HG03097 (cell line): ENCODE data around the gene EXOC6.
"Not testable (repeated sequence)": the region's sequence is repeated elsewhere in the genome, so short reads cannot be mapped to it uniquely, and the experiment has no call there.

Experiments used
- ATAC-seq: cut with Tn5 transposase; IDR thresholded peaks from one replicate; pipeline ENCODE4 v1.9.1; 2021; ENCODE audit not compliant: unreplicated experiment, low FRiP score

The EXOC6 gene

DNA sequence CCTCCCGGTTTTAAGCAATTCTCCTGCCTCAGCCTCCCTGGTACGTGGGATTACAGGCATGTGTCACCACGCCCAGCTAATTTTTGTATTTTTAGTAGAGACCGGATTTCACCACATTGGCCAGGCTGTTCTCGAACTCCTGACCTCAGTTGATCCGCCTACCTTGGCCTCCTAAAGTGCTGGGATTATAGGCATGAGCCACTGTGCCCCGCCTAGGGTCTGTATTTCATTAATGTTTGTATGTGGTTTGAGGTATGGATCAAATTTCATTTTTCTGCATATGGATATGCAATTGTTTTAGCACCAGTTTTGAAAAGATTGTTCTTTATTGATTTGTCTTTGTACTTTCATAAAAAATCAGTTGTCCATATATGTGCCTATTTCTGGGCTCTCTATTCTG lies 251.3 kb downstream of the EXOC6 start:
- no peak for ATAC-seq

DNA sequence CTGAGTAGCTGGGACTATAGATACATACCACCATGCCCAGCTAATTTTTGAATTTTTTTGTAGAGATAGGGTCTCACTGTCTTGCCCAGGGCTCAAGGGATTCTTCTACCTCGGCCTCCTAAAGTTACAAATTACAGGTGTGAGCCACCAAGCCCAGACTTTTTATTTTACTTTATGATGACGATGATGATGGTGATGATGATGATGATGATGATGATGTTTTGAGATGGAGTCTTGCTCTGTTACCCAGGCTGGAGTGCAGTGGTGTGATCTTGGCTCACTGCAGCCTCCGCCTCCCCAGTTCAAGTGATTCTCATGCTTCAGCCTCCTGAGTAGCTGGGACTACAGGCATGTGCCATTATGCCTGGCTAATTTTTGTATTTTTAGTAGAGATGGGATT lies 252.8 kb downstream of the EXOC6 start:
- ATAC-seq, result not testable (repeated sequence)

DNA sequence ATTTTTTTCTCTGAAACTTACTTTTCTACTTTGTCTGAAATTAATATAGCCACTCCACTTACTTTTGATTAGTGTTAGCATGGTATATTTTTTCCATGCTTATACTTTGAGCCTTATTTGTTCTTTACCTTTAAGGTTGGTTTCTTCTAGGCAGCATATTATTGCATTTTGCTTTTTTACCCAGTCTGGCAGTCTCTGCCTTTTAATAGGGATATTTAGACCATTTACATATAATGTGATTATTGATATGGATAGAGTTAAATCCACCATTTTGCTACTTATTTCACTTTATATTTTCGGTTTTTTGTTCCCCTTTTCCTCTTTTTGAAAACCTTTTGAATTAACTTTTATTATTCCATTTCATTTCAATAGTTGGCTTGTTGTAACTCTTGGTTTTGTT lies 255.6 kb downstream of the EXOC6 start:
- no peak for ATAC-seq

DNA sequence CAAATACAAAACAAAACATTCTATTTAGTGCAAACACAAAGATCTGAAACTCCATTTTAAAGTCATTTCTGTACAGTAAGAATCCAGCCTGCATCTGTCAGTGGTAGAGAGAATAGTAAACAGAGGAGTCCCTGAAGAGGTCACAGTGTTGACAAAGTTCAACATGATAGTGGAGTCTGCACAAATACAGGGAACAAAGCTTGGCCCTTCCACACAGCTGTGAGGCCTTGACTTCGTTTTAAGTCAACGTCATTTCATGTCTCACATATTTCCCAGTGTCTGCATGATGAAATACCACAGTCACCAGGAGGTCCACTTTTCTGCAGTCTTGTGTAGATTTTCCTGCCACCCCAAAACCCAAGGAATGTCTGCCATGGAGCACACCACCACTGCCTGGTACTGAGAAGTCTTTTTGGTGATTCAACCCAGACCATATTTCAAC lies 258.3 kb downstream of the EXOC6 start:
- ATAC-seq, result no peak
